Gastroesophageal sphincter (tissue), 3 donors: ENCODE data around the gene ATG16L1.

ENCODE experiments used
- CTCF ChIP-seq, 4 experiments: fragments of 200-600 bp in 2 of 4; fragments of 450-650 bp in 2 of 4; sonication (generic) in 1 of 4; IDR thresholded peaks; one replicate each; pipeline ENCODE4 v1.5.1; 2017 to 2019; ENCODE audit warnings: antibody characterized with exemption in 4 of 4, mild to moderate bottlenecking in 2 of 4, moderate library complexity in 2 of 4
- POLR2A ChIP-seq, 2 donors: fragments of 450-650 bp; IDR thresholded peaks; one replicate each; pipeline ENCODE4 v1.6.1; 2017; ENCODE audit warnings: antibody characterized with exemption in 2 of 2, mild to moderate bottlenecking in 2 of 2, moderate library complexity in 1 of 2

DNA sequence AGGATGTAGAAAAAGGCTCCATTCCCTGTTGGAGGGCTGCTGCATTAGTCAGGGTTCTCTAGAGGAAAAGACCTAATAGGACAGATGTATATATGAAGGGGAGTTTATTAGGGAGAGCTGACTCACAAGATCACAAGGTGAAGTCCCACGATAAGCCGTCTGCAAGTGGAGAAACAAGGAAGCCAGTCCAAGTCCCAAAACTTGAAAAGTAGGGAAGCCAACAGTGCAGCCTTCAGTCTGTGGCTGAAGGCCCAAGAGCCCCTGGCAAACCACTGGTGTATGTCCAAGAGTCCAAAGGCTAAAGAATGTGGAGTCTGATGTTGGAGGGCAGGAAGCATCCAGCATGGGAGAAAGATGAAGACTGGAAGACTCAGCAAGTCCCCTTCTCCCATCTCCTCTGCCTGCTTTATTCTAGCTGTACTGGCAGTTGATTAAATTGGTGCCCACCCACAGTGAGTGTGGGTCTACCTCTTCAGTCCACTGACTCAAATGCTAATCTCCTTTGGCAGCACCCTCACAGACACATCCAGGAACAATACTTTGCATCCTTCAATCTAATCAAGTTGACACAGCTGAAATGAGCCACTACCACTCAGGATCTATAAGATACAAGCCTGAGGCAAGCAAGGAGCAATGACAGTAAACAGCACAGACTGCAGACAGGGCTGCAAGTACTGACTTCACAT lies 30.0 kb upstream of the ATG16L1 start:
- TF ChIP-seq POLR2A (IDR thresholded peaks at IDR 0.05): no peak
- TF ChIP-seq CTCF (IDR thresholded peaks at IDR 0.05): no peak
